ENCODE results near the gene DYRK2.

The DYRK2 gene

DNA sequence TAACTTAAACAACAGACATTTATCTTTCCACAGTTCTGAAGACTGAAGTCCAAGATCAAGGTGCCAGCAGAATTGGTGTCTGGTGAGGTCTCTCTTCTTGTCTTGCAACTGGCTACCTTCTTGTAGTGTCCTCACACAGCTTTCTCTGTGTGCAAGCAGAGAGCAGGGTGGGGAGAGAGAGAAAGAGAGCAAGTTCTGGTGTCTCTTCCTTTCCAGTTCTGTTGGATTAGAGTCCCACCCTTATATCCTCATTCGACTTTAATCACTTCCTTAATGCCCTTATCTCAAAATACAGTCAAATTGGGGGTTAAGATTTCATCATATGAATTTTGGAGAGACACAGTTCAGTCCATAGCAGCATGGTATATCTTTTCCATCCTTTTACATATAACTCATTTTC, 40.8 kb downstream of the DYRK2 start:
- DNase-seq (ENCODE audit: low read depth), result no peak
- TF ChIP-seq, protein P1, sequence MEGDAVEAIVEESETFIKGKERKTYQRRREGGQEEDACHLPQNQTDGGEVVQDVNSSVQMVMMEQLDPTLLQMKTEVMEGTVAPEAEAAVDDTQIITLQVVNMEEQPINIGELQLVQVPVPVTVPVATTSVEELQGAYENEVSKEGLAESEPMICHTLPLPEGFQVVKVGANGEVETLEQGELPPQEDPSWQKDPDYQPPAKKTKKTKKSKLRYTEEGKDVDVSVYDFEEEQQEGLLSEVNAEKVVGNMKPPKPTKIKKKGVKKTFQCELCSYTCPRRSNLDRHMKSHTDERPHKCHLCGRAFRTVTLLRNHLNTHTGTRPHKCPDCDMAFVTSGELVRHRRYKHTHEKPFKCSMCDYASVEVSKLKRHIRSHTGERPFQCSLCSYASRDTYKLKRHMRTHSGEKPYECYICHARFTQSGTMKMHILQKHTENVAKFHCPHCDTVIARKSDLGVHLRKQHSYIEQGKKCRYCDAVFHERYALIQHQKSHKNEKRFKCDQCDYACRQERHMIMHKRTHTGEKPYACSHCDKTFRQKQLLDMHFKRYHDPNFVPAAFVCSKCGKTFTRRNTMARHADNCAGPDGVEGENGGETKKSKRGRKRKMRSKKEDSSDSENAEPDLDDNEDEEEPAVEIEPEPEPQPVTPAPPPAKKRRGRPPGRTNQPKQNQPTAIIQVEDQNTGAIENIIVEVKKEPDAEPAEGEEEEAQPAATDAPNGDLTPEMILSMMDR (IDR thresholded peaks at IDR 0.05; ENCODE audit: control insufficient read depth, extremely low read depth, insufficient read depth), result no peak
- no peak overlapping the region for H3K4me3 ChIP-seq (ENCODE audit: low read depth, low read length)

DNA sequence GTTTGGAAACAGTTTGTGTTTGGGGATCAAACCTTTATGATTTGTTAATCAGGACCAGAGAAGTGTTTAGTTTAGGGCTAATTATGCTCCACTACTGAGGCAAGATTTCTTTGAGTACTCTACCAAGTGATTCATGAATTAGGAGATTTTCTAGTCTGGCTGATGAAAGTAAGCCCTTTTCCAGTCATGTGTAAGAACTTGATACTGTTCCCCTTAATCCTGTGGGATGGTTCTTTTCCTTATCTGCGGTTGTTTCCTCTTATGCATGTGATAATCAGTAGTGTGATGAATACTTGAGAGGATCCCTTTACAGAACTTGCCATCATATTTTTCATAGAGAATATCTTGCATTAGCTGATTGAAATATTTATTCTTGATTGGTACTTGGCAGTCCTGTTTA, 42.1 kb downstream of the DYRK2 start:
- TF ChIP-seq, protein P1 (IDR thresholded peaks at IDR 0.05; ENCODE audit: control insufficient read depth, extremely low read depth, insufficient read depth), result no peak
- no peak for DNase-seq (ENCODE audit: low read depth)
- H3K4me3 ChIP-seq (ENCODE audit: low read depth, low read length), result no peak overlapping the region

DNA sequence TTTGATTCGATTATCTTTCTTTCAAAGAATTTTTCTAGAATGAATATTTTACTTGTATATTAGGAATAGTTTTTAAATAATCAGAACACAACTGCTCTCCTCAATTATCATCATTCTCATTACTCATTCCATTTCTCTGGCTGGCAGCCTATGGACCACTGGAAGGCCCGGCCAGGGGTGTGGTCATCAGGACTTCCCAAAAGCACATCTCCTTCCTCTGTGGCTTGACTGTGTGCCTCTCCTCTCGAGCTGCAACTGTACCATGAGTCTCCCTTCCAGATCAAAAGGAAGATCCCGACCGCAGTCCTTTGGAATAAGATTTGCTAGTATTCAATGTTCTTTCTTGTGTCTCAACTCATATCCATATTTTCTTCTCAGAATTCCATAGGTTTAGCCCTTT, 42.7 kb downstream of the DYRK2 start:
- TF ChIP-seq, protein P1 (IDR thresholded peaks at IDR 0.05; ENCODE audit: control insufficient read depth, extremely low read depth, insufficient read depth), result no peak
- H3K4me3 ChIP-seq (ENCODE audit: low read depth, low read length), result no peak overlapping the region
- no peak for DNase-seq (ENCODE audit: low read depth)

DNA sequence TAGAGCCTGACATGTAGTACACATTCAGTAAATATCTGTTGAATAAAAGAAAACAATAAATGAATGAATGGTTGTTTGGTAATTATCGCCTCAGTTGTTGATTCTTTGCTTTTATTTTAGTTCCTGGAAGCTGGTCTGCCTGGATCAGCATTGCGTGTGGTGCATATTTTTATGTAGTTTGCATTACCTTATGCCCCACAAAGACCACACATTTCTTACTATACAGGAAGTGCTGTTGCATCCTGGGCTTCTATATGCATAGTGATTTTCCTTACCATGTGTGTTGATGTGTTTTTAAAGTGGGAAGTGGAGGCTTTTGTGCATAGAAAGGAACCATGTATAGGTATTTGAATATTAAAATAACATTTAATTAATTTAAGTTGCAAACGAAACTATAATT, 43.6 kb downstream of the DYRK2 start:
- H3K4me3 ChIP-seq (ENCODE audit: low read depth, low read length), result no peak overlapping the region
- TF ChIP-seq, protein P1 (IDR thresholded peaks at IDR 0.05; ENCODE audit: control insufficient read depth, extremely low read depth, insufficient read depth), result no peak
- DNase-seq (ENCODE audit: low read depth), result no peak

DNA sequence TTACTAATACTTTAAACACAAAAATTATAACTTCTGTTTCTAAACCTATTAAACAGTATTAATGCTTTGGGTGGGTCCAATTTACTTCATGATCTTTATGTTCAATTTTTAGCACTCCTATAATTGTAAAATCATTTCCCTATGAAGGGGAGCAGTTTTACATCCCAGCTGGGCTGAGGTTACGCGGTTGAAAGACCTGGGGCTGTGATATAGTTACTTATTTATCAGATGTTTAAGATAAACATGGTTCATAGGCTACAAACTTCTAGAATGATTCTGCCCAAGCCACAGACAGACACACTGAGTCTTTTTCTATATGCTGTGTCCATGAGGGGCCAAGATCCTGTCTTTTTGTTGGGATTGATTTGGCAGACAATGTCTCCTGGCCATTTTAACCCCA, 44.4 kb downstream of the DYRK2 start:
- TF ChIP-seq, protein P1 (IDR thresholded peaks at IDR 0.05; ENCODE audit: control insufficient read depth, extremely low read depth, insufficient read depth), result no peak
- DNase-seq (ENCODE audit: low read depth), result no peak
- no peak overlapping the region for H3K4me3 ChIP-seq (ENCODE audit: low read depth, low read length)

DNA sequence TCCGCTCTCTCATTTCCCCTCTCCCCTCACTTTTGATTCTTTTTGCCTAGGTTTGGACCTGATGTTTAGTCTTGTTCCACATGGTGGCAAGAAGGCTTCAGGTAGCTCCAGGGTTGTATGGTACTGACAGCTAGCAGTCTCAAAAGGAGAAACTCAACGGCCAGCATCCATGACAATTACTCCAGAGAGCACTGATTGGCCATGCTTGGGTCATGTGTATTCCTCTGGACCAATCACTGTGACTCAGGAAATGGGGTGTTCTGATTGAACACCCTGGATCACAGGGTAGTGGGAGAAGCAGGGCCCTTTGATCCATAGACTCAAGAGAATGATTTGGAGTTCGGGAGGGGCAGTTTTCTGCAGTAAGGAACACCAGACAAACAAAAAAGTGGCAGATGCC, 45.3 kb downstream of the DYRK2 start:
- no peak for DNase-seq (ENCODE audit: low read depth)
- no peak overlapping the region for H3K4me3 ChIP-seq (ENCODE audit: low read depth, low read length)
- TF ChIP-seq, protein P1 (IDR thresholded peaks at IDR 0.05; ENCODE audit: control insufficient read depth, extremely low read depth, insufficient read depth), result no peak

DNA sequence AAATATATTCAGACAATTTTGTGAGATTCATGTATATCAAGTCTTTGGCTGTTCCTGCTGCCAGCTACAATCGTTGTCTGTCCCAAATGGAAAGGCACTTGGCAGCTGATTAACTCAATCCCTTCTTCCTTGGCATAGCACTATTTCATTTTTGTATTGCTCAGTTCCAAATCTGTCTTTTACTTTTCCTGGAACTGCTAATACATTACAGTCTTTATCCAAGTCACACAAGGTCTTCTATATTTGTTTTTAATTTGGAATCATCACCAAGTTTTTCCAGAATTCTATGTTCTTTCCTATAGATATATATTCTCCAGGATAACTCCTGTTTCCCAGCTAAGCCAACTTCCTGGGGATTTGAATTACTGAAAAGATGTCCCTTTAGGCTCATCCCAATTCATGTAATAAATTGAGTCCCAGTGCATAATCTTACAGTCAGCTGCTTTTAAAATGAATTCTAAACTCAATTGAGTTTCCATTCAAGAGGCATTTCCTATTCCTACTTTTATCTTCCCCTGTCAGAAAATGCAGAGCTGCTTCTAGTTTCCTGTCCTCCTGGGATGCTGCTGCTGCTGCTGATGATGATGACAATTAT, 45.9 kb downstream of the DYRK2 start:
- no peak overlapping the region for H3K4me3 ChIP-seq (ENCODE audit: low read depth, low read length)
- no peak for DNase-seq (ENCODE audit: low read depth)
- TF ChIP-seq, protein P1 (IDR thresholded peaks at IDR 0.05; ENCODE audit: control insufficient read depth, extremely low read depth, insufficient read depth), result no peak

Measured in LNCaP clone FGC (cell line).